HS-5 (cell line): Measurements from ENCODE around the gene MARK3.
"Not testable (repeated sequence)": the region's sequence is repeated elsewhere in the genome, so short reads cannot be mapped to it uniquely, and the experiment has no call there.

ENCODE experiments used
- DNase-seq: peaks from one replicate; pipeline ENCODE4 v3.0.0-alpha.2; 2012; ENCODE audit warnings: low read depth

Gene MARK3

DNA sequence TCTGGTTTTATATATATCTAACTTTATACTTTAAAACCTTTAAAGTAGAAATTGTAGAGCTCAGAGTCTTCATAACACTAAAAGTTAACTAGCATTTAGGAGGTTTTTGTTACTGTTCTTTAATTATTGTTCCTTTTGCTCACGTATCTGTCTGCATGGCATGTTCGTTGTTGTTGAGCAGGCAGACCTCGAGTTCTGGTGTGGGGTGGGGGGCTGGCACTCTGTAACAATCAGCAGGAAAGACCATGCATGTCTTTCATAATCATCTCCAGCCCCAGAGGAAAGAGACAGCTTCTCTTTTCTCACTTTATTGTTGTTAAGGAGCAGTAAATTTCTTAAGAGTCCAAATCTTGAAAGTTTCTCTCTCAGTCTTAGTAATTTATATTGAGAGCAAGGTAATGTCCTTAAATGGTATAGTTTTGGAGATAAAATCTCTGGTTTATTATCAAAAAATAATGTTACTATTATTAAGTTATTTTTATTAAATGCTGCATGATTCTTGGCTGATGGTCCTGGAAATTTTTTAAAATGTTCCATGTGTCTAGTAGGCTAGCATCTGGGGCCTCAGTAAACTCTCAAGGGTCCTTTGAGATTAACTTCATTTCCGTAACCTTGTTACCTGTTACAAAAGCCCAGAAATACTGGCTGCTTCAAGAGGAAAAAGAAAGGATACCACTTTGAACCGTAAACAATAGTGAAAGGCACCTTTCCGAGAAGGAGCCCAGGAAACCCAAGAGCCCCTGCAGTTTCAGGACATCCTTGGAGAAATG, 107.1 kb downstream of the MARK3 start:
- no peak for DNase-seq

DNA sequence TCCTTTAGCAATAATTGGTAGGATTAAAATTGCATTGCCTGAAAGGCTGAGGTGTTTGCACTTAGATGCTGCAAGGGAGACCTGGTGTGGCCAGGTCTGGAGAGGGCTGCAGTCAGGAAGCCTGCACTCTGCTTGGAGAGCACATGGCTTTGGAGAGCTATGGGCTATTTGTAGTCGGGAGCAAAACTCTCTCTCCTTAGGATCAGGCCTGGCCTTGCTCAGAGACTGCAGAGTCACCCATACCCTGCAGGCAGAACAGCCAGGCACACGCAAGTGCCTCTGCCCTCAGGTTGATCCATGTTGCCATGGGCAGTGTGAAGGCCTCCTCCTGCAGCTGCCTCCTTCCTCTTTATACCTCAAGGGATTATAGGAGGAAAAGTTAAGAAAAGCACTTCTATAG, 110.6 kb downstream of the MARK3 start:
- DNase-seq, result no peak

DNA sequence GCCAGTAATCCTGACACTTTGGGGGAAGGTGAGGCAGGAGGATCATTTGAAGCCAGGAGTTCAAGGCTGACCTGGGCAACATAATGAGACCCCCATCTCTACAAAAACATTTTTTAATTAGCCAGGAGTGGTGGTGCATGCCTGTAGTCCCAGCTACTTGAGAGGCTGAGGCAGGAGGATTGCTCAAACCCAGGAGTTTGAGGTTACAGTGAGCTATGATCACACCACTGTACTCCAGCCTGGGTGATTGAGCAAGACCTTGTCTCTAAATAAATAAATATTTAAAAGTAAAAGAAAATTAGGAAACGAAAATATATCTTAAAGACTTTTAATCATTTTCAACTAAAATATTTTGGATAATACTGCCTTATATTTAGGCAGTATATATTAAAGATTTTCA, 111.6 kb downstream of the MARK3 start:
- no peak for DNase-seq

DNA sequence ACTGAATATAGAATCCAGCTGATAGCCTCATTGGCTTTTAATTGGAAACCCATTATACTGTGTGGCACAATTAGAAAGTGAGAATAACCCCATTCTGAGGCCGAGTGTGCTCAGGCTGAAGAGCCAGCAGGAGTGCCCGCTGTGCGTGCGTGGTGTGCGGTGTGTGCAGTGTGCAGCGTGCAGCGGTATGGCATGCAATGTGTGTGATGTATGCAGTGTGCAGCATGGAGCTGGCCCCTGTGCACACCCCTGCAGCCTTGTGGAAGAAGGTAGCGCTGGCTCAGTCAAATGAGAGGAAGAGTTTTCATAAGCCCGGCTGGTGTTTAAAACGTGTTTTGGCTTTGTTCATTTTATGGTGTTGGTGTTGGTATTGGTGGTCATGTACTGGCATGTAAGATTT, 114.5 kb downstream of the MARK3 start:
- no peak for DNase-seq

DNA sequence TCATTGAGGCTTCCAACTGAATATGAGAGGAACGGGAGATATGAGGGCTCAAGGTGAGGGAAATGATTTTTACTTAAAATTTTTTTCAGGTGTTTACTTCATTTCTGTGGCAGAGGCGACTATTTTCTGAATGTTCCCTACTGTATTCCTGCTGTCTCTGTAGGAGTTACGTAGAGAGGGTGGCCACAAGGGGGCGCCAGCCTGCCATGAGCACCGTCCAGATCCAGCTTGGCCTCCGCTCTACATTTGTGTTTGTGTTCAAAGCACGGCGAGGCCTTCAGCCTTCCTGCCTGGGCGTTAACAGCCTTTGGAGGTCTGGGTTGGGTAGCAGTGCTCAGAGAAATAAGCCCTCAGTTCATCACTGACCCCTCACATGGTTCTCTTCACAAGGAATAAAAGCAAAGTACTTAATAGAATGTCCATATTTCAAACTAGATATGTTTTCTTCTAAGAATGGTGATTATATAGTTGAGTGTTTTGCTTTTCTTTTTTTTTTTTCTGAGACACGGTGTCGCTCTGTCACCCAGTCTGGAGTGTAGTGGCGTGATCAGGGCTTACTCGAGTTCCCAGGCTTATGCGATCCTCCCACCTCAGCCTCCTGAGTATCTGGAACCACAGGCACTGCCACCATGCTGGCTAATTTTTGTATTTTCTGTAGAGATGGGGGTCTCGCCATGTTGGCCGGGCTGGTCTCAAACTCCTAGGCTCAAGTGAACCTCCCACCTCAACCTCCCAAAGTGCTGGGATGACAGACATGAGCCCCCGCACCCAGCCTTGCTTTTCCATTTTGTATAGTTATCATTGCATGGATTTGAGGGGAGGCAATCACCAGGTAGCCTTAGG, 115.2 kb downstream of the MARK3 start:
- DNase-seq, result no peak

DNA sequence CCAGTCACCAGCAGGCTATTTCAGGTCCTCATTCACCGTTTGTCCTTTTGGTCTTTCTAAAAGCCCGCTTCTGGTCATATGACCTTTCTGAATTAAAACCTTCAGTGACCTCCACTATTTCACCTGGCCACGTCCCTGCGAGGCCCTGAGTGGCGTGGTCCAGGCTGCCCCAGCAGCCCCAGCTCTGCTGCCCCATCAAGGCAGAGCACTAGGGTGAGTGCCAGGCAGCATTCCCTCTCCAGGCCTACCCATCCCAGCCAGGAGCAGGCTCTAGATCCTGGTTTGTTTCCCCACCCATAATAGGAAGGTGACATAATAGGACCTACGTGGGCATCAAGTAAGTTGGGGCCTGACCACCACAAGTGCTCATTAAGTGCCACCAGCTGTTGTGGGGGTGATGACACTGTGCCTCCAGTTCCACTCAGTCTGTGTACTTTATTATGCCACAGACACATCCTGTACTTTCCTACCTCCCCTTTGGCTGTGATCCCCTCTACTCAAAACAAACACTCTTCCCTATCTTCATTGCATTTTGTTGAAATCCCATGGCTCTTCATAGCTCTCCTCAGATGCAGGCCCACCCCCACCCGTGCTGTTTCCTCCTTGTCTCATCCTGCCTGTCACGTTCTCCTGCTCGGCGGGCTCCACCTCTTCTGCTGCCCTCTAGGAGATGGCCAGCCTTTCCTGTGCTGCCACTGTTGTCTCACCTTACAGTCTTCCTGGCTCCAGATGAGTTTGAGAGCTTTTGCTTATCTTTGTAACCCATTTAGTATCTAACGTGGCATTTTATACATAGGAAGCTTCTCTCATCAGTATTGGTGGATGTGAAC, 116.0 kb downstream of the MARK3 start:
- DNase-seq, result no peak

DNA sequence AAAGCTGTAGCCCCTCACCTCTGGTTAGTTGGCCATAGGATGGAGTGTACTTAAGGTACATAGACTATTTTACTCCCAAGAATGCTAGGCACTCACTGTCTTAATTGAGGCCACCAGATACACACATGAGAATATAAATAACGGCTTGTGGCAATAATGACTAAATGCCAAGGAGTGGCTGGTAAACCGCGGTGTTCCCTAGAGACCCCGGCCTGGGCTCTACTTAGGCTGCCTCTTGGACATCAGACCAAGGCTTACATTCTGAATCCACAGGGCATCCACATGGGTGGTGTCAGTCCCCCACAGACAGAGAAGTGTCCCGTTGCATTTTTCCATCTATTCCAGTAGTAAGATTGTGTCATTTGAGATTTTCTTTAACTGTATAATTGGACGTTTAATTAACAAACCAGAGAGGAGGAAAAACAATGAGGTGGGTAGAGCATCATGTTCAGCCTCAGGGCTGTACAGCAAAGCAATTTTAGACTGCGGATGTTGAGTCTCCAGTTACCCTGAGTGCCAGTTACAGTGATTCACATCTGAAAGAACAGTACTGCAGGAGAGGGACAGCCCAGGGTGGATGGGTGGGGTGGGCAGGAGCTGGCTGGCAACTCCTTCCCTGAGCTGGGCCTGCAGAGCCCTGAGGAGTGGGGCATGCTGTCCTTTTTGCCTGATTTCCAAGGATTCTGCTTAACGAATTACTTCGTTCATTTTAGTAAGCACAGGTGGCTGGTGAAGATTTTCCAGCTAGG, 116.9 kb downstream of the MARK3 start:
- no peak for DNase-seq

DNA sequence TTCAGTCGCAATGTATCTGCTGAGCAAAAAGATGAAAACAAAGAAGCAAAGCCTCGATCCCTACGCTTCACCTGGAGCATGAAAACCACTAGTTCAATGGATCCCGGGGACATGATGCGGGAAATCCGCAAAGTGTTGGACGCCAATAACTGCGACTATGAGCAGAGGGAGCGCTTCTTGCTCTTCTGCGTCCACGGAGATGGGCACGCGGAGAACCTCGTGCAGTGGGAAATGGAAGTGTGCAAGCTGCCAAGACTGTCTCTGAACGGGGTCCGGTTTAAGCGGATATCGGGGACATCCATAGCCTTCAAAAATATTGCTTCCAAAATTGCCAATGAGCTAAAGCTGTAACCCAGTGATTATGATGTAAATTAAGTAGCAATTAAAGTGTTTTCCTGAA, 117.7 kb downstream of the MARK3 start:
- no peak for DNase-seq

DNA sequence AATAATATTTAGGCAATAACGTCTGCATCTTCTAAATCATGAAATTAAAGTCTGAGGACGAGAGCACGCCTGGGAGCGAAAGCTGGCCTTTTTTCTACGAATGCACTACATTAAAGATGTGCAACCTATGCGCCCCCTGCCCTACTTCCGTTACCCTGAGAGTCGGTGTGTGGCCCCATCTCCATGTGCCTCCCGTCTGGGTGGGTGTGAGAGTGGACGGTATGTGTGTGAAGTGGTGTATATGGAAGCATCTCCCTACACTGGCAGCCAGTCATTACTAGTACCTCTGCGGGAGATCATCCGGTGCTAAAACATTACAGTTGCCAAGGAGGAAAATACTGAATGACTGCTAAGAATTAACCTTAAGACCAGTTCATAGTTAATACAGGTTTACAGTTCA, 118.1 kb downstream of the MARK3 start:
- DNase-seq, result no peak

DNA sequence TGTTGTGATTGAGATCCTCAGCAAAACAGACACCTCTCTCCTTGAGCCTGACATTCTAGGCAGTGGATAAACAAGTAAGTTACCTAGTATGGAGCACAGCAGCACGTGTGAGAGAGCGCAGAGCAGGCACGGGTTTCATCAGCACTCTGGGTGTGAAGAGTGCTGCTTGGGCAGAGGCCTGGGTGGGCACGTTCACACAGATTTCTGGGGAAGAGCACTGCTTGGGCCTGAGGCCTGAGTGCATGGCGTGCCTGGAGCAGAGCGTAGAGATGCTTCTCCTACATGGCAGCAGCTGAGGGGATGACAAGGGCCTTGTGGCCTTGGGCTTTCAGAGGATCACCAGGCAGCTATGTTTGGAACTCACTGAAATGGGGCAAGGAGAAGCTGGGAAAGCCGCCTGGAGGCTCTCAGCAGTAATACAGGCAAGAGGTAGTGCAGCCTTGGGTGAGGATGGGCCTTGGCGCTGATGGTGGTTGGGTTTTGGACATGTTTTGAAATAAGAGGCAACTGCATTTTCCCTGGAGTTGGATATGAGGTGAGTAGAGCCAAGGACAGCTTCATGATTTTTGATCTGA, 119.9 kb downstream of the MARK3 start:
- DNase-seq, result no peak

DNA sequence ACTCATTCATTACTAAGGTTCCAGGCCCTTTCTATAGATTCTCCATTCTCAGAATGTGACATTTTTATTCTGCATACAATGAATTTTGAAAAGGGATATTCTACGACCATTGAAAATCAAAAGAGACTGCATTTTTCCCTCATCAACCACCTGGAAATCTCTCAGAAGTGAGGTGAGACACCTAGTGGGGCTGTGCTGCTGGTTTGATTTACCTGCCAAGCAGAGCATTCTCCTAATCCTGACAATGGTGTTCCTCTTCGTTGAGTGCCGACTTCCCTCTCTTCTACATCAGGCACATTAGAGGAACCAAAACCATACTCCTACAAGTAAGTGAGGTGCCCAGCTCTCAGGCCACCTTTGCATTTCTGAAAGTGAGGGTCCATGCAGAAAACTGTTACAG, 122.5 kb downstream of the MARK3 start:
- DNase-seq, result no peak

DNA sequence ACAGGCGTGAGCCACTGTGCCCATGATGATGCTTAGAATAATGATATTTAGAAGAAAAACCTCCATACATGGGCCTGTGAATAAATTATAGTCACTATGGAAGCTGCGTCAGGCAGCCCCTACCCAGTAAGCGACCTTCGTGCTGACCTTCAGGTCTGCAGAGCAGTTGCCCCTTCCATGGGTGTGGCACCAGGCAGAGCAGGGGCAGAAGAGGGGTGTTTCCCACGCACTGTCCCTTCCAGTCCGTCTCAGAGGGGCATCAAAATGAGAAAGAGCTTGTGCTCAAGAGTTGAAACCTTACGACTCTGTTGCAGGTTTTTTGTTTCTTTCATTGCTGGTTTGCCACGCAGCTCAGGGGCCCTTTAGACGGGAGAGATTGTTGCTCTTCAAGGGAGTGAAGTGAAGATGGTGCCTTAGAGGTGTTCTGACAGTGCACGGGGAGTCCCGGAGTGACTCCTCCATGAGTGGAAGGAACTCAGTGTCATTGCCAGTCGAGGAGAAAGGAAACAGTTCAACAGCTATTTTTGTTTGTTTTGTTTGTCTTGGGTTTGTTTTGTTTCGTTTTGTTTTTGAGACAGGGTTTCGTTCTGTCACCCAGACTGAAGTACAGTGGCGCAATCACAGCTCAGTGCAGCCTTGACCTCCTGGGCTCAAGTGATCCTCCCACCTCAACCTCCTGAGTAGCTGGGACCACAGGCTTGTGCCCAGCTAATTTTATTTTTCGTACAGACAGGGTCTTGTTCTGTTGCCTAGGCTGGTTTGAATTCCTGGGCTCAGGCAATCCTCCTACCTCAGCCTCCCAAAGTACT, 123.5 kb downstream of the MARK3 start:
- DNase-seq, result no peak

DNA sequence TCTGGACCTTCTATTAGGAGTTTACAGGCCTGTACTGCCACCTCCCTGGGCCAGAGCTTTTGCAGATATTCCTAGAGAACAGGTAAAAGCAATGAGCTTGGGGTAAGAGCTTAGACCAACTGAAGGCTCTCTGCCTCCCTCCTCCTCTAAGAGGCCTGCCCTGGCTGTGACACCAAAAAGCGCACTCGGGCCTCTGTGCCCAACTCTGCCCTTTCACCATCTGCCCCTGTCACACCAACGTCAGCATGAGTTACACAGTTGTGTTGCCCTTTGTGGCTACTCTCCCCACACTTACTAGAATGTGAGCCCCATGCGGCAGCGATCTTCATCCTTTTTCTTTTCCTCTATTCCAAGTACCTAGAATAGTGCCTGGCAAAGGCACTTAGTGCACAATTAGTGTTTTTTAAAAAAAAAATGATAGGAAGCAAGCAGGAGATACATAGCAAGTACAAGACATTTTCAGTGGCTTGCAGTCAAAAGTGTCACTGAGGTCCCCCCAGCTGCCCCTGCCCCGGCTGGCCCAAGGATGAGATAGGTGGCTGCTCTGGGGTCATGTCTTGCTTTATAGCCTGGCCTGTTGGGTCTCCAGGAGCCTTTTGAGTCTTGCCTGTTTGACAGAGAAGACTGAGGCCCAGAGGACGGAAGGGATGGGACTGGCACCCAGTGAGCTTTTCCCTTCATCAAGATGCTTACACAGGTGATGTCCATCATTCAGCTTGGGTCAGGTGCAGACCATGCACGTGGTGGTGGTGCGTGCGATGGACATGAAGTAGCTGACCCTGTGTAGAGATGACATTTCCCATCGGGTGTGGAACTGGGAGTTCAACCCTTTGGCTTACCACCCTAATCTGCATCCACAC, 124.9 kb downstream of the MARK3 start:
- no peak for DNase-seq

DNA sequence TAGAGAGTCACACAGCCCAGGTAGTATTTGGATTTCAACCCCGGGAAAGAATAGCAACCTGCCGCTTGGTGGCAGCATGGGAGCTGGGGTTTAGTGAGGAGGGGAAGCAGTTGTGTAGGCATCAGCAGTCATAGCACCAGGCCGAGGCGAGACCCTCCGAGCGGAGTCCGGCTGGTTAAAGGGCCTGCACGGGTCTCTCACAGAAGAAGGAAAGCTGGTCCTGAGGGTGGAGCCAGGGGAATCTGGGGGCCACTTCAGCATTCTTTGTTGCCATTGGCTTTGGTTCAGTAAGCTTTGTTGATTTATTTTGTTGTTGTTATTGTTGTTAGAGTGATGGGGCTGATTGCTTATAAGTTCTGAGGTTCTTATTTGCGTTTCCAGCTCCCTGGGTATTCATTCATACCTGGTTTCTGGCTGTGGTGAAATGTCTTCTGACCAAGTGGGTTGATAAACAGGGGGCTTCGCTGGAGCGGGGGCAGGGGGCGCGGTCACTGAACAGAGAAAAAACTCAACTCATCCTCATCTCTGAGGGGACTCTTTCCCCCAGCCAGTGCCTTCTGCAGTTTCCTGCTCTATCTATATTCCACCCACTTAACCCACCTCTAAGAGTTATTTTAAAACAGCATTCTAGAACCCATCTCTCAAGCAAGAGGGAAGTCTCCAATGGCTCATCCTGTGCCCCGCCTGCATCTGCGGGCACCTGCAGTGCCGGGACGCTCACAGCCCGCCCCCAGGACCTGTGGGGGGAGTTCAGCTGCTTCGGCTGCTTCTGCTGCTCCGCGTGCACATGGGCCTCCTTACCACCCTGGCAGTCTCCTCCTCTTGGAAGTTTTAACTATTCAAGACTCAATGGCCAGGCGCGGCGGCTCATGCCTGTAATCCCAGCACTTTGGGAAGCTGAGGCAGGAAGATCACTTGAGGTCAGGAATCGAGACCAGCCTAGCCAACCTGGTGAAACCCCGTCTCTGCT, 125.8 kb downstream of the MARK3 start:
- no peak for DNase-seq

DNA sequence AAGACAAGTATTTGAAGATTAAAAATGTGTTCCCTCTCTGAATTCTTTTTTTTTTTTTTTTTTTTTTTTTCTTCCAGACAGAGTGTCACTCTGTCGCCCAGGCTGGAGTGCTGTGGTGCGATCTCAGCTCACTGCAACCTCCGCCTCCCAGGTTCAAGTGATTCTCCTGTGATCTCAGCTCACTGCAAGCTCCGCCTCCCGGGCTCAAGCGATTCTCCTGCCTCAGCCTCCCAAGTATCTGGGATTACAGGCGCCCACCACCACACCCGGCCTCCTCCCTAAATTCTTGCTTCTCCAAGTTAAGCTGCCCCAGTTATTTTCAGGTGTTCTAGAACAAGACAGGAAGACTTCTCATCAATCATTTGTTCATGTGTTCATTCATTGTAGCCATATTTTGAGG, 127.0 kb downstream of the MARK3 start:
- DNase-seq, result not testable (repeated sequence)

DNA sequence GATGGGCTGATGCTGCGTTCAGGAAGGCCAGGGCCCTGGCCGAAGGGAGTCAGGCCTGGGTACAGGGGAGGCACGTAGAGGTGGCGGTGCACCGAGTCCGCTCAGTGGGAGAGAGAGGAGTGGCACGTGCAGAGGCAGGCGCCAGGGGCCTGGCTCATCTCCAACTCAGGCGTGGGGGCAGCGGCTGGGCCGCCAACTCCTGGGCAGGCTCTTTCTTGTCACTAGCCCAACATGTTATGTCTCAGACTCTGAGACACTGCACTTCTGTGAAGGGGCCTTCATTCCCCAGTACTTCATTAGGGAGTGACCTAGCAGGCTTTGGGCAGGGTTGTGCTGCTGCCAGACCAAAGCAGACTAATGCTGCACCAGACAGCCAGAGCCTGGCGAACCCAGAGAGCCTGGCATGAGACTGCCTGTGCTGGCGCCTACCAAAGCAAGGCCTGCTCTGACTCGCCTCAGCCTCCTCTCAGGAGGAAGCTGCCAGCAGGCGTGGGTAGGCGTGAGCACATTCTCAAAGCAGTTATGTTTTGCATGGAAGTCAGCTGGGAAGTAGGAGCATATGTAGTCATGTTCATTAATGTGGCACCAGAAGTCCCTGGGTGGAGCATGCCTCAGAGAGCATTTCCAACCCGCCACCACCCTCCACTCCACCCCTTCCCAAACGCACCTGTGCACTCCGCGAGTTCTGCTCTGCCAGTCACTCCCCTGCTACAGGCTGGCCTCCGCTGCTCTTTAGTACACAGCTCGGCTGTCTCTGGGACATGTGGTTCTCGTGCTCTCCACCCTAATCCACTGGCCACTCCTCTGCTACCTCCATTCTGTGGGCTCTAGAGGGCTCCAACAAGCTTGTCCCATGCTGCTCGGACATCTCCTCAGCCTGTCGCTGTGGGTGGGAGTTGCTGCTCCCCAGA, 127.7 kb downstream of the MARK3 start:
- DNase-seq, result no peak
